ENCODE measurements around the gene ADAMTS14.
"Not testable (repeated sequence)": the region's sequence is repeated elsewhere in the genome, so short reads cannot be mapped to it uniquely, and the experiment has no call there.

The ADAMTS14 gene, protein sequence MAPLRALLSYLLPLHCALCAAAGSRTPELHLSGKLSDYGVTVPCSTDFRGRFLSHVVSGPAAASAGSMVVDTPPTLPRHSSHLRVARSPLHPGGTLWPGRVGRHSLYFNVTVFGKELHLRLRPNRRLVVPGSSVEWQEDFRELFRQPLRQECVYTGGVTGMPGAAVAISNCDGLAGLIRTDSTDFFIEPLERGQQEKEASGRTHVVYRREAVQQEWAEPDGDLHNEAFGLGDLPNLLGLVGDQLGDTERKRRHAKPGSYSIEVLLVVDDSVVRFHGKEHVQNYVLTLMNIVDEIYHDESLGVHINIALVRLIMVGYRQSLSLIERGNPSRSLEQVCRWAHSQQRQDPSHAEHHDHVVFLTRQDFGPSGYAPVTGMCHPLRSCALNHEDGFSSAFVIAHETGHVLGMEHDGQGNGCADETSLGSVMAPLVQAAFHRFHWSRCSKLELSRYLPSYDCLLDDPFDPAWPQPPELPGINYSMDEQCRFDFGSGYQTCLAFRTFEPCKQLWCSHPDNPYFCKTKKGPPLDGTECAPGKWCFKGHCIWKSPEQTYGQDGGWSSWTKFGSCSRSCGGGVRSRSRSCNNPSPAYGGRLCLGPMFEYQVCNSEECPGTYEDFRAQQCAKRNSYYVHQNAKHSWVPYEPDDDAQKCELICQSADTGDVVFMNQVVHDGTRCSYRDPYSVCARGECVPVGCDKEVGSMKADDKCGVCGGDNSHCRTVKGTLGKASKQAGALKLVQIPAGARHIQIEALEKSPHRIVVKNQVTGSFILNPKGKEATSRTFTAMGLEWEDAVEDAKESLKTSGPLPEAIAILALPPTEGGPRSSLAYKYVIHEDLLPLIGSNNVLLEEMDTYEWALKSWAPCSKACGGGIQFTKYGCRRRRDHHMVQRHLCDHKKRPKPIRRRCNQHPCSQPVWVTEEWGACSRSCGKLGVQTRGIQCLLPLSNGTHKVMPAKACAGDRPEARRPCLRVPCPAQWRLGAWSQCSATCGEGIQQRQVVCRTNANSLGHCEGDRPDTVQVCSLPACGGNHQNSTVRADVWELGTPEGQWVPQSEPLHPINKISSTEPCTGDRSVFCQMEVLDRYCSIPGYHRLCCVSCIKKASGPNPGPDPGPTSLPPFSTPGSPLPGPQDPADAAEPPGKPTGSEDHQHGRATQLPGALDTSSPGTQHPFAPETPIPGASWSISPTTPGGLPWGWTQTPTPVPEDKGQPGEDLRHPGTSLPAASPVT

DNA sequence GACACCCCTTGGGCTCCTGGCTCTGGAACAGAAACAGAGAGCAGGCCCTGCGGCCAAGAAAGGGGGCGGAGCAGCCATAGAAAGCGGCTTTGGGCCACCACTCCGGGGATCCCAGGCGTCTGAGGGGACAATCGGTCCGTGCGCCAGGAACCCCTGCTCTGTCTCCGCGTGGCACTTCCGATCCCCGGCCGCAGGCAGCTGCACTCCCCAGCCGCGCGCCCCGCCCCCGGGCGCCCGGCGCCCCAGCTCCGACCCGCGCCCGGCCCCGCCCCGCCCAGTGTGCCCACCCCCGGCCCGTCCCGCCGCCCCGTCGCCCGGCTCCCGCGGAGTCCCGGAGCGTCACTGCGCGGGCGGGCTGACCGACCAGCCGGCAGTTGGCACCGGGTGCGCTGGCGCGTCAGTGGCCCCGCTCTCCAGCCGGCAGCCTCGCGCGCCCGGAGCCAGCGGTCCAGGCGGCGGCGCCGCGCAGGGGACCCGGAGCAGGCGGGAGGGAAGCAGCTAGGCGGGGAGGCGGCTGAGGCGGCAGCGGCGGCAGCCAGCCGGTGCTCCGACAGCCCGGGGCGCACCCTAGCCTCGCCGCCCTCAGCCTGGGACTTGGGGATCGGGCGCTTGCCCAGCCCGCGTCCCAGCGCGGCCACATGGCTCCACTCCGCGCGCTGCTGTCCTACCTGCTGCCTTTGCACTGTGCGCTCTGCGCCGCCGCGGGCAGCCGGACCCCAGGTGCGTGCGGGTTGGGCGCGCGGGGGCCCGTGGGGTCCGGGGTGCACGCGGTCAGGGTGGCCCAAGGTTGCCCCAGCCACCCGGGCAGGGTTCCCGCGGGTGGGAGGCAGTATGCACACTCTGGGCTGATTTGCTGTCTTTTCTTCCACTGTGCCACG, at the start of gene ADAMTS14:
TSS of gene ADAMTS14 (plus strand) at position 342 of the 878 bp plus-strand sequence. CDS start at position 639, 297 bp downstream.
- no peak for DNase-seq

DNA sequence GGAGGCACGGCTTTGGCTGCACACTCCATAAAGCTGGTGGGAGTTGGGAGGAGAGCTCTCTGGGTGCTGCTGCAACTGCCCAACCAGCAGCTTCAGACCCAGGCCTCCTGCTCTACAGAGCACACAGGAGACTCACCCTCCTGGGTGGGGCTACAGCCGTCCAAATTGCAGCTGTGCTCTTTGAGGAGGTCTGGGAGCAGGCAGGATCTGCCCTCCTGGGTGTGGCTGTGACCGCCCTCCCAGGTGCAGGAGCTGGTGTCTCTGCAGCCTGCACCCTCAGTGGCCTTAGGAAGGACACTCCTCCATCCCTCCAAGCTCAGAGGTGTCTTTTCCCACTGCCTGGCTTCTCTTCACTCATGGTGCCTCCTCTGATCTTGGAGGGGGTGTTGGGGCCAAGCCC, 49.8 kb upstream of the ADAMTS14 start:
- DNase-seq, result no peak

GRCh38 chr10:70622981-70623844, 49.1 kb upstream of the ADAMTS14 start:
- DNase-seq, result no peak

DNA sequence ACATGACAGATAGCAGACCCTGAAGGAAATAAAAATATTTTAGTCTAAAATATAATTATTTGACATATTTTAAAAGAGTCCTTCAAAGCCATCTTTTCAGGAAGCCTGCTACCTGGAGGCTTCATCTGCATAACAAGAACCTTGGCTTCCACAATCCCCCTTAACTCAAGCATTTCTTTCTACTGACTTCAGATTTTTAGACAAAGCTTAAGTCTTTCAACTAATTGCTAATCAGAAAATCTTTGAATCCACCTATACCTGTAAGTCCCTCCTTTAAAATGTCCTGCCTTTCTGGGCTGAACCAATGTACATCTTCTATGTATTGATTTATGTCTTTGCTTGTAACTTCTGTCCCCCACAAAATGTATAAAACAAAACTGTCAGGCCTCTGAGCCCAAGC, 46.2 kb upstream of the ADAMTS14 start:
- DNase-seq, result no peak

DNA sequence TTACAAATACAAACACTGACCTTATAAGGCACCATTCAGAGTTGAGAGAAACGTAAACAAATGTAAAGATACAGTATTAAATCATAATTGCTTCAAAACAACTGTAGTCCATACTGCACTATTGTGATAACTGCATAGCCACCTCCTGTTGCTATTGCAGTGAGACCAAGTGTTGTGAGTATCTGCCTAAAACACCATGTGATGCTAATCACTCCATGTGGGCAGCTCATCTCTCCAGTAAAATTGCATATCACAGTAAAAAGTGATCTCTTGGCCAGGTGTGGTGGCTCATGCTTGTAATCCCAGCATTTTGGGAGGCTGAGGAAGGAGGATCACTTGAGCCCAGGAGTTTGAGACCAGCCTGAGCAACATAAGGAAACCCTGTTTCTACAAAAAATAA, 43.0 kb upstream of the ADAMTS14 start:
- no peak for DNase-seq

DNA sequence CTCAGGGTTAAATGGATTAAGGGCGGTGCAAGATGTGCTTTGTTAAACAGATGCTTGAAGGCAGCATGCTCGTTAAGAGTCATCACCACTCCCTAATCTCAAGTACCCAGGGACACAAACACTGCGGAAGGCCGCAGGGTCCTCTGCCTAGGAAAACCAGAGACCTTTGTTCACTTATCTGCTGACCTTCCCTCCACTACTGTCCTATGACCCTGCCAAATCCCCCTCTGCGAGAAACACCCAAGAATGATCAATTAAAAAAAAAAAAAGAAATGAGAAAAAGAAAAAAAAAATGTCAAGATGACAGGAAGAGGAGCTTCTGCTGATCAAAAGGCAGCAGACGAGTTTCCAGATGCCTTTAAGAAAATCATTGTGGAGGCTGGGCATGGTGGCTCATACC, 40.6 kb upstream of the ADAMTS14 start:
- not testable (repeated sequence) for DNase-seq

DNA sequence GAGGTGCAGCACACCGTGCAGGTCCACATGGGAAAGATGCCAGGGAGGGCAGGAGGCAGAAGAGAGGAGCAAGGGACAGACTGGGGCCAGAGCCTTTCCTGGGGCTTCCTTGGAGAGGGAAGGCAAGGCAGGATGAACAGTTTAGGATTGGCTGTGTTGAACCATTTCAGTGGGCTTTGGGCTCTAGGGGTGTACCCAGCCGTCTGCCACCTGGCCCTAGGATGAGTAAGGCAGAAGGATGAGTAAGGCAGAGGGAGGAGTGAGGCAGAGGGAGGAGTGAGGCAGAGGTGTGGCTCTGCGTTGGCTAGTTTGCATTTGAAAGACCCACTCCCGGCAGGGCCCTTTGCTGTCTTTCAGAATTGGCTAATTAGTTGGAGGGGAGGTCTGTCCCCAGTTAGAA, 38.3 kb upstream of the ADAMTS14 start:
- no peak for DNase-seq

DNA sequence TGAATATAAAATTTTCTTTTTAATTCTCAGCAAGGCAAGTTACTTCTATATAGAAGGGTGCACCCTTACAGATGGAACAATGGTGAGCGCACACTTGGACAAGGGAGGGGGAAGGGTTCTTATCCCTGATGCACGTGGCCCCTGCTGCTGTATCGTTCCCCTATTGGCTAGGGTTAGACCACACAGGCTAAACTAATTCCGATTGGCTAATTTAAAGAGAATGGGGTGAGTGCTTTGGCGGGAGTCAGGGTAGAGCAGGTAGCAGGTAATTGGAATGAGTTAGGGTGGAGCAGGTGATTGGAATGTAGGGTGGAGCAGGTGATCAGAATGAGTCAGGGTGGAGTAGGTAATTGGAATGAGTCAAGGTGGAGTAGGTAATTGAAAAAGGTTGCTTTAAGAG, 37.8 kb upstream of the ADAMTS14 start:
- not testable (repeated sequence) for DNase-seq

DNA sequence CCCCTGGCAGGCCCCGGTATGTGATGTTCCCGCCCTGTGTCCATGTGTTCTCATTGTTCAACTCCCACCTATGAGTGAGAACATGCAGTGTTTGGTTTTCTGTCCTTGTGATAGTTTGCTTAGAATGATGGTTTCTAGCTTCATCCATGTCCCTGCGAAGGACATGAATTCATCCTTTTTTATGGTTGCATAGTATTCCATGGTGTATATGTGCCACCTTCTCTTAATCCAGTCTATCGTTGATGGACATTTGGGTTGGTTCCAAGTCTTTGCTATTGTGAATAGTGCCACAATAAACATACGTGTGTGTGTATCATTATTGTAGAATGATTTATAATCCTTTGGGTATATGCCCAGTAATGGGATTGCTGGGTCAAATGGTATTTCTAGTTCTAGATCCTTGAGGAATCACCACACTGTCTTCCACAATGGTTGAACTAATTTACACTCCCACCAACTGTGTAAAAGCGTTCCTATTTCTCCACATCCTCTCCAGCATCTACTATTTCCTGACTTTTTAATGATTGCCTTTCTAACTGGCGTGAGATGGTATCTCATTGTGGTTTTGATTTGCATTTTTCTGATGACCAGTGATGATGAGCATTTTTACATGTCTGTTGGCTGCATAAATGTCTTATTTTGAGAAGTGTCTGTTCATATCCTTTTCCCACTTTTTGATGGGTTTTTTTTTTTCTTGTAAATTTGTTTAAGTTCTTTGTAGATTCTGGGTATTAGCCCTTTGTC, 32.5 kb upstream of the ADAMTS14 start:
- not testable (repeated sequence) for DNase-seq

GRCh38 chr10:70643272-70643671, 29.0 kb upstream of the ADAMTS14 start:
- not testable (repeated sequence) for DNase-seq

GRCh38 chr10:70644959-70645358, 27.3 kb upstream of the ADAMTS14 start:
- not testable (repeated sequence) for DNase-seq

GRCh38 chr10:70647086-70647485, 25.2 kb upstream of the ADAMTS14 start:
- DNase-seq, result no peak

- DNase-seq, result no peak
Observed at GRCh38 chr10:70648427-70648826, 23.9 kb upstream of the ADAMTS14 start.

GRCh38 chr10:70649526-70649925, 22.8 kb upstream of the ADAMTS14 start:
- no peak for DNase-seq

DNA sequence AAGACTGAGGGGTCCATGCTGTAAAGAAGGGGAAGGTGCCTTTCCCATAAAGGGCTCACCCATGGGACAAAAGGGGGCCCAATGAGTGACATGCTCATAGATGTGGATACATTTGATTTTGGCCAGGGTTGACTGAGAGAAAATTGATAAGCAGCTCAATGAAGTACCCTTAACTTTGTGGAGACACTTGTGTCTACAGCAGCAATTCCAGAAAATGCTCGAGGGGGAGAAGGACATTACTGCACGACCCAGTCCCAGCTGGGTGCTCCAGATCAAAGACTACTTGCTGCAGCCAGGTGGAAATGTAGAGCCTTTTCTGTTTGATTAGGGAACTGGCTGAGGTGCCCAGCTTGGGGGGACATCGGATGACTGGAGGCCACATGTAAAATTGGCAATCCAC, 22.2 kb upstream of the ADAMTS14 start:
- no peak for DNase-seq

DNA sequence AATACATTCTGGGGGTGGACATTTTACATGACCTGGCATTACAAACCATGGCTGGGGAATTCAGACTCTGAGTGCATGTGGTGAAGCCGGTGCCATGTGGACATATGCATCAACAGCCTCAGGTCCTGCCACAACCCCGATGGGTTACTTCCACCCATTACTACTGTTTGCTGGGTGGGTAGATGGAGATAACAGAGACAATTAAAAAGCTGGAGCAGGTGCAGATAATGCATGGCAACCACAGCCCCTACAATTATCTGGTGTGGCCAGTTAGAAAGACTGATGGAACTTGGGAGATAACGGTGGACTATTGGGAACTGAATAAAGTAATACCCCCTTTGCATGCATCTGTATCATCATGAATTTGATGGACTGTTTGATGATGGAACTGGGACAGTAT, 21.6 kb upstream of the ADAMTS14 start:
- DNase-seq, result no peak

DNA sequence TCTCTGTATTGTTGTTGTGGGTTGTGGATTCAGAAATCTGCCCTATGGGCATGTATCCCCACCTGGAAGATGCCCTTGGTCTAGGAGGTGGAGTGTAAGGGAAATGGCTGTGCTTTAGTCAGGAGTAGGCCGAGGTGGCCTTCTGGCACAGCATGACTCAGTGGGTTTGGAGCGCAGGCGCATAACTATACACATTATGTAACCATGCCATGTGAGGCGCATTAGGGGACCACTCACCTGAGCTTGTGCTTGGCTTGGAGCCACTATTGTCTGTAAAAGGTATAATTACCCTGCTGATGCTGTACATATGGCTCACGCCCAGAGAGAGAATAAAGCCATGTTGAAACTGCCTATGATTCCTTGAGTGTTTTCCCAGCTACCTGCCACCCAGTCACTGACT, 20.6 kb upstream of the ADAMTS14 start:
- no peak for DNase-seq

- DNase-seq, result no peak
Observed at GRCh38 chr10:70652761-70653657, 19.3 kb upstream of the ADAMTS14 start.

- DNase-seq, result no peak
Observed at GRCh38 chr10:70655316-70655715, 17.0 kb upstream of the ADAMTS14 start.
